Measurements from ENCODE around the gene PPP2R2D.

DNA sequence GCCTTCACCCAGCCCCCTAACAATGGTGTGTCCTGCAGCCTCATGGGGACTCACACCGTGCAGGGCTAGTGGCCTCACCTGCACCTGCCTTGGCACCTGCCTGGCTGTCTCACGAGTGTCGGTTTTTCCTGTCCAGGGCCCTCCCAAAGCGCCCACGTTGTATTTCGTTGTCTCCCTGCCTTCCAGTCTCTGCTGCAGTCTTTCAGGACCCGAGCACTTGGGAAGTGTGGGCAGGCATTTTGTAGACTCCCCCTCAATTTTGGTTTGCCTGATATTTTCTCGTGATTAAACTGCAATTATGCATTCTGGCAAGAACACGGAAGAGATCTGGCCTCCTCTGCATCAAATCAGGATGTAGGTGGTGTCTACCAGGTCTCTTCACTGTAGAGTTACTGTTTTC is 63.0 kb downstream of the PPP2R2D start:
- TF ChIP-seq JUN (CRISPR knock-in tag; IDR thresholded peaks at IDR 0.05) (no peak), NR1H2 (CRISPR knock-in tag; IDR thresholded peaks at IDR 0.05) (no peak), CREM (CRISPR knock-in tag; IDR thresholded peaks at IDR 0.05) (no peak), FOXJ3 (CRISPR knock-in tag; IDR thresholded peaks at IDR 0.05; ENCODE audit: borderline replicate concordance) (no peak)
- TF ChIP-seq, protein P1, sequence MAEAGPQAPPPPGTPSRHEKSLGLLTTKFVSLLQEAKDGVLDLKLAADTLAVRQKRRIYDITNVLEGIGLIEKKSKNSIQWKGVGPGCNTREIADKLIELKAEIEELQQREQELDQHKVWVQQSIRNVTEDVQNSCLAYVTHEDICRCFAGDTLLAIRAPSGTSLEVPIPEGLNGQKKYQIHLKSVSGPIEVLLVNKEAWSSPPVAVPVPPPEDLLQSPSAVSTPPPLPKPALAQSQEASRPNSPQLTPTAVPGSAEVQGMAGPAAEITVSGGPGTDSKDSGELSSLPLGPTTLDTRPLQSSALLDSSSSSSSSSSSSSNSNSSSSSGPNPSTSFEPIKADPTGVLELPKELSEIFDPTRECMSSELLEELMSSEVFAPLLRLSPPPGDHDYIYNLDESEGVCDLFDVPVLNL (CRISPR knock-in tag; IDR thresholded peaks at IDR 0.05; ENCODE audit: borderline replicate concordance, low read depth) = no peak
- TF ChIP-seq, protein P2, sequence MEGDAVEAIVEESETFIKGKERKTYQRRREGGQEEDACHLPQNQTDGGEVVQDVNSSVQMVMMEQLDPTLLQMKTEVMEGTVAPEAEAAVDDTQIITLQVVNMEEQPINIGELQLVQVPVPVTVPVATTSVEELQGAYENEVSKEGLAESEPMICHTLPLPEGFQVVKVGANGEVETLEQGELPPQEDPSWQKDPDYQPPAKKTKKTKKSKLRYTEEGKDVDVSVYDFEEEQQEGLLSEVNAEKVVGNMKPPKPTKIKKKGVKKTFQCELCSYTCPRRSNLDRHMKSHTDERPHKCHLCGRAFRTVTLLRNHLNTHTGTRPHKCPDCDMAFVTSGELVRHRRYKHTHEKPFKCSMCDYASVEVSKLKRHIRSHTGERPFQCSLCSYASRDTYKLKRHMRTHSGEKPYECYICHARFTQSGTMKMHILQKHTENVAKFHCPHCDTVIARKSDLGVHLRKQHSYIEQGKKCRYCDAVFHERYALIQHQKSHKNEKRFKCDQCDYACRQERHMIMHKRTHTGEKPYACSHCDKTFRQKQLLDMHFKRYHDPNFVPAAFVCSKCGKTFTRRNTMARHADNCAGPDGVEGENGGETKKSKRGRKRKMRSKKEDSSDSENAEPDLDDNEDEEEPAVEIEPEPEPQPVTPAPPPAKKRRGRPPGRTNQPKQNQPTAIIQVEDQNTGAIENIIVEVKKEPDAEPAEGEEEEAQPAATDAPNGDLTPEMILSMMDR (IDR thresholded peaks at IDR 0.05) = no peak
- TF ChIP-seq, protein P3, sequence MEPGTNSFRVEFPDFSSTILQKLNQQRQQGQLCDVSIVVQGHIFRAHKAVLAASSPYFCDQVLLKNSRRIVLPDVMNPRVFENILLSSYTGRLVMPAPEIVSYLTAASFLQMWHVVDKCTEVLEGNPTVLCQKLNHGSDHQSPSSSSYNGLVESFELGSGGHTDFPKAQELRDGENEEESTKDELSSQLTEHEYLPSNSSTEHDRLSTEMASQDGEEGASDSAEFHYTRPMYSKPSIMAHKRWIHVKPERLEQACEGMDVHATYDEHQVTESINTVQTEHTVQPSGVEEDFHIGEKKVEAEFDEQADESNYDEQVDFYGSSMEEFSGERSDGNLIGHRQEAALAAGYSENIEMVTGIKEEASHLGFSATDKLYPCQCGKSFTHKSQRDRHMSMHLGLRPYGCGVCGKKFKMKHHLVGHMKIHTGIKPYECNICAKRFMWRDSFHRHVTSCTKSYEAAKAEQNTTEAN (CRISPR knock-in tag; IDR thresholded peaks at IDR 0.05) = no peak
- TF ChIP-seq, protein P4, sequence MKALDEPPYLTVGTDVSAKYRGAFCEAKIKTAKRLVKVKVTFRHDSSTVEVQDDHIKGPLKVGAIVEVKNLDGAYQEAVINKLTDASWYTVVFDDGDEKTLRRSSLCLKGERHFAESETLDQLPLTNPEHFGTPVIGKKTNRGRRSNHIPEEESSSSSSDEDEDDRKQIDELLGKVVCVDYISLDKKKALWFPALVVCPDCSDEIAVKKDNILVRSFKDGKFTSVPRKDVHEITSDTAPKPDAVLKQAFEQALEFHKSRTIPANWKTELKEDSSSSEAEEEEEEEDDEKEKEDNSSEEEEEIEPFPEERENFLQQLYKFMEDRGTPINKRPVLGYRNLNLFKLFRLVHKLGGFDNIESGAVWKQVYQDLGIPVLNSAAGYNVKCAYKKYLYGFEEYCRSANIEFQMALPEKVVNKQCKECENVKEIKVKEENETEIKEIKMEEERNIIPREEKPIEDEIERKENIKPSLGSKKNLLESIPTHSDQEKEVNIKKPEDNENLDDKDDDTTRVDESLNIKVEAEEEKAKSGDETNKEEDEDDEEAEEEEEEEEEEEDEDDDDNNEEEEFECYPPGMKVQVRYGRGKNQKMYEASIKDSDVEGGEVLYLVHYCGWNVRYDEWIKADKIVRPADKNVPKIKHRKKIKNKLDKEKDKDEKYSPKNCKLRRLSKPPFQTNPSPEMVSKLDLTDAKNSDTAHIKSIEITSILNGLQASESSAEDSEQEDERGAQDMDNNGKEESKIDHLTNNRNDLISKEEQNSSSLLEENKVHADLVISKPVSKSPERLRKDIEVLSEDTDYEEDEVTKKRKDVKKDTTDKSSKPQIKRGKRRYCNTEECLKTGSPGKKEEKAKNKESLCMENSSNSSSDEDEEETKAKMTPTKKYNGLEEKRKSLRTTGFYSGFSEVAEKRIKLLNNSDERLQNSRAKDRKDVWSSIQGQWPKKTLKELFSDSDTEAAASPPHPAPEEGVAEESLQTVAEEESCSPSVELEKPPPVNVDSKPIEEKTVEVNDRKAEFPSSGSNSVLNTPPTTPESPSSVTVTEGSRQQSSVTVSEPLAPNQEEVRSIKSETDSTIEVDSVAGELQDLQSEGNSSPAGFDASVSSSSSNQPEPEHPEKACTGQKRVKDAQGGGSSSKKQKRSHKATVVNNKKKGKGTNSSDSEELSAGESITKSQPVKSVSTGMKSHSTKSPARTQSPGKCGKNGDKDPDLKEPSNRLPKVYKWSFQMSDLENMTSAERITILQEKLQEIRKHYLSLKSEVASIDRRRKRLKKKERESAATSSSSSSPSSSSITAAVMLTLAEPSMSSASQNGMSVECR (CRISPR knock-in tag; IDR thresholded peaks at IDR 0.05; ENCODE audit: borderline replicate concordance) = no peak
- TF ChIP-seq, protein P5, sequence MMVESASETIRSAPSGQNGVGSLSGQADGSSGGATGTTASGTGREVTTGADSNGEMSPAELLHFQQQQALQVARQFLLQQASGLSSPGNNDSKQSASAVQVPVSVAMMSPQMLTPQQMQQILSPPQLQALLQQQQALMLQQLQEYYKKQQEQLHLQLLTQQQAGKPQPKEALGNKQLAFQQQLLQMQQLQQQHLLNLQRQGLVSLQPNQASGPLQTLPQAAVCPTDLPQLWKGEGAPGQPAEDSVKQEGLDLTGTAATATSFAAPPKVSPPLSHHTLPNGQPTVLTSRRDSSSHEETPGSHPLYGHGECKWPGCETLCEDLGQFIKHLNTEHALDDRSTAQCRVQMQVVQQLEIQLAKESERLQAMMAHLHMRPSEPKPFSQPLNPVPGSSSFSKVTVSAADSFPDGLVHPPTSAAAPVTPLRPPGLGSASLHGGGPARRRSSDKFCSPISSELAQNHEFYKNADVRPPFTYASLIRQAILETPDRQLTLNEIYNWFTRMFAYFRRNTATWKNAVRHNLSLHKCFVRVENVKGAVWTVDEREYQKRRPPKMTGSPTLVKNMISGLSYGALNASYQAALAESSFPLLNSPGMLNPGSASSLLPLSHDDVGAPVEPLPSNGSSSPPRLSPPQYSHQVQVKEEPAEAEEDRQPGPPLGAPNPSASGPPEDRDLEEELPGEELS (CRISPR knock-in tag; IDR thresholded peaks at IDR 0.05) = no peak

All from WTC11 (cell line).